K562 (cell line): Measurements from ENCODE around the gene SKAP2. TPM values are rescaled to one million over a fixed set of nuclear protein-coding genes. Genes with fewer than 3 reads are reported as not detected.

Source experiments
- ARID1B ChIP-seq: fragments of 450-650 bp; IDR thresholded peaks from 2 replicates; pipeline ENCODE4 v1.6.1; 2016; ENCODE audit warnings: antibody characterized with exemption, mild to moderate bottlenecking, inconsistent platforms
- ARID3A ChIP-seq: IDR thresholded peaks from 2 replicates; pipeline ENCODE4 v1.6.1; 2012; ENCODE audit warnings: low read depth, low read length, improper control_type of control experiment, borderline replicate concordance
- CEBPB ChIP-seq: fragments of 450-650 bp; IDR thresholded peaks from 2 replicates; pipeline ENCODE4 v1.6.1; 2016; ENCODE audit warnings: missing genetic modification characterization, missing compliant biosample characterization
- CREM ChIP-seq: IDR thresholded peaks from 2 replicates; pipeline ENCODE4 v1.6.1; 2014; ENCODE audit warnings: antibody characterized with exemption, low read depth
- DMBX1 ChIP-seq: fragments of 250-450 bp; sonication (Bioruptor Pico); IDR thresholded peaks from 2 replicates; pipeline ENCODE4 v1.8.0; 2022; ENCODE audit warnings: inconsistent platforms, mild to moderate bottlenecking, moderate library complexity, borderline replicate concordance
- ELF4 ChIP-seq: fragments of 450-650 bp; formaldehyde crosslinking; IDR thresholded peaks from 2 replicates; pipeline ENCODE4 v1.4.0; 2022; ENCODE audit warnings: missing genetic modification characterization
- EP300 ChIP-seq: IDR thresholded peaks from 2 replicates; pipeline ENCODE4 v1.6.1; 2012; ENCODE audit warnings: low read length, improper control_type of control experiment
- JUND ChIP-seq, 2 experiments: IDR thresholded peaks; 2 replicates in 1 of 2; 3 replicates in 1 of 2; pipeline ENCODE4 v1.6.1; 2011; ENCODE audit warnings: borderline replicate concordance in 2 of 2, low read depth in 2 of 2, low read length in 2 of 2, improper control_type of control experiment in 1 of 2, missing biosample characterization in 1 of 2, missing genetic modification characterization in 1 of 2, missing genetic modification reagents in 1 of 2
- KLF16 ChIP-seq: IDR thresholded peaks from 2 replicates; pipeline ENCODE4 v1.6.1; 2016; ENCODE audit warnings: antibody characterized with exemption
- L3MBTL2 ChIP-seq: fragments of 450-650 bp; IDR thresholded peaks from 2 replicates; pipeline ENCODE4 v1.6.1; 2016; ENCODE audit warnings: mild to moderate bottlenecking, moderate library complexity
- MAFK ChIP-seq: IDR thresholded peaks from 2 replicates; pipeline ENCODE4 v1.6.1; 2011; ENCODE audit warnings: low read length, improper control_type of control experiment
- NCOR1 ChIP-seq: fragments of 450-650 bp; IDR thresholded peaks from 2 replicates; pipeline ENCODE4 v1.6.1; 2016; ENCODE audit warnings: mild to moderate bottlenecking, moderate library complexity
- NFE2 ChIP-seq: IDR thresholded peaks from 2 replicates; pipeline ENCODE4 v1.6.1; 2014; ENCODE audit warnings: antibody characterized with exemption, low read depth
- PCBP2 ChIP-seq: fragments of 200-400 bp; formaldehyde crosslinking; IDR thresholded peaks from 2 replicates; pipeline ENCODE4 v1.6.1; 2018; ENCODE audit warnings: low read length, low read depth, mild to moderate bottlenecking, moderate library complexity; ENCODE audit not compliant: poor library complexity, severe bottlenecking
- PHB2 ChIP-seq: fragments of 450-650 bp; IDR thresholded peaks from 2 replicates; pipeline ENCODE4 v1.6.1; 2017; ENCODE audit warnings: low read depth
- RAD51 ChIP-seq: fragments of 450-650 bp; IDR thresholded peaks from 2 replicates; pipeline ENCODE4 v1.7.1; 2016; ENCODE audit warnings: low read depth, mild to moderate bottlenecking, borderline replicate concordance
- SMARCA4 ChIP-seq: fragments of 450-650 bp; IDR thresholded peaks from 2 replicates; pipeline ENCODE4 v1.6.1; 2016
- TAL1 ChIP-seq: fragments of 450-650 bp; IDR thresholded peaks from 2 replicates; pipeline ENCODE4 v1.6.1; 2016; ENCODE audit warnings: mild to moderate bottlenecking
- TFE3 ChIP-seq: fragments of 450-650 bp; formaldehyde crosslinking; IDR thresholded peaks from 2 replicates; pipeline ENCODE4 v1.4.0; 2020; ENCODE audit warnings: mild to moderate bottlenecking, mixed read lengths
- ZEB2 ChIP-seq: fragments of 450-650 bp; IDR thresholded peaks from 2 replicates; pipeline ENCODE4 v1.6.1; 2016
- ZNF217 ChIP-seq: sonication (generic); formaldehyde crosslinking; IDR thresholded peaks from 2 replicates; pipeline ENCODE4 v1.8.0; 2022; ENCODE audit warnings: mild to moderate bottlenecking, missing genetic modification reagents
- polyA plus RNA-seq, 8 experiments: library from polyadenylated mRNA; depleted of rRNA in 4 of 8; stranded (reverse) in 5 of 8; unstranded in 3 of 8; fragments of >200 nt; fragmentation: Nextera tagmentation in 2 of 8; fragmentation: Illumina TruSeq in 1 of 8; extraction: Ambion mirVana in 2 of 8; extraction: Trizol in 1 of 8; gene quantifications; 2 replicates each; pipeline versions ENCODE4 v1.2.1 to v1.2.3, GENCODE V29; 2011 to 2014; ENCODE audit warnings: inconsistent platforms in 1 of 8, missing spikeins in 1 of 8
- total RNA-seq, 7 experiments: library from RNA; depleted of rRNA in 6 of 7; stranded (reverse); fragments of >200 nt in 6 of 7; fragmentation: Illumina TruSeq in 2 of 7; extraction: Trizol in 2 of 7; gene quantifications; 2 replicates each; pipeline versions ENCODE4 v1.2.1 to v1.2.3, GENCODE V29; 2011 to 2021; ENCODE audit warnings: low replicate concordance in 1 of 7
- TF ChIP-seq, protein P1 (sequence below): fragments of 200-800 bp; sonication (Bioruptor generic); IDR thresholded peaks from 2 replicates; pipeline ENCODE4 v1.6.1; 2017; ENCODE audit warnings: missing genetic modification characterization, missing compliant biosample characterization

Gene SKAP2
- total and polyA plus RNA-seq, 9 of the 15 experiments (the other 6 are each of a cell fraction or from before 2014, with no cell fraction given), result 4.2 to 11.7 (median 8.3) TPM

DNA sequence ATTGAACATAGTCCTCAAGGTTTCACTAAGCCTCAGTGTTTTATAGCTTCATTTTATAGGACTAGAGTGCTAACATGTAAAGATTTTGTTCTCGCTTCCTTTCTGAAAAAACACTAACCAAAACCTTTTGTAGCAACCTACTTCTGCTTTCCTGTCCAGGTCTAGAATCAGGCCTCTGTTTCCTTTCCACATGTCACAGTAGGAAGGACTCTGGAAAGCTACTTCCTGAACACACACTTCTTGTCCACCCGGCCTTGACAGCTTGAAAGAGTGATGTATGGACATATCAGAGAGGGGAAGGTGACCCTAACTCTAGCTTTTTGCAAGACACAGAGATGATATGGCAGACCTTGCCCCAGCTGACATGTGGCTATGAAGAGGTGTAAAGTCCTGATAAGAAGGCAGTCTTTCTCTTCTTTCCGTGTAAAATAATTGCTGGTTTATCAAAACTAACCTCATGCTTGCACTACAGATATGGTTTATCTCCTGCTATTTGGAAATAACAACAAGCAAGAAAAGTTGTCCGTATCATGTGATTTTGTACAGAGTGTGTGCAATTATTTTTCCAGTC lies 175.4 kb downstream of the SKAP2 start (continued):
- TF ChIP-seq TFE3 (CRISPR knock-in tag) (peak; percentile 75), L3MBTL2 (peak; percentile 68), TAL1 (peak; percentile 85), PCBP2 (no peak), ZEB2 (0 out of 2 replicates have a peak, but pooled peaks have one; percentile 63), ELF4 (CRISPR knock-in tag) (peak; percentile 94; the same call in 1 of the 2 replicates), KLF16 (peak; percentile 74; the same call in 1 of the 2 replicates), CEBPB (tag) (peak; percentile 67), MAFK (0 out of 2 replicates have a peak, but pooled peaks have one; percentile 15), ZNF217 (CRISPR knock-in tag) (no peak), EP300 (peak; percentile 75), PHB2 (0 out of 2 replicates have a peak, but pooled peaks have one; percentile 31), JUND (IDR thresholded peaks at IDR 0.05; ENCODE audit: borderline replicate concordance, low read depth, low read length) (no peak), JUND (tag; IDR thresholded peaks at IDR 0.05; ENCODE audit: borderline replicate concordance, low read depth, low read length) (peak; percentile 36; the same call in 1 of the 3 replicates), ARID1B (peak; percentile 90), SMARCA4 (peak; percentile 76), CREM (peak; percentile 7; the same call in 1 of the 2 replicates), ARID3A (no peak), NCOR1 (peak; percentile 83), DMBX1 (CRISPR knock-in tag) (0 out of 2 replicates have a peak, but pooled peaks have one; percentile 48), NFE2 (peak; percentile 49; the same call in 1 of the 2 replicates), RAD51 (no peak)
- TF ChIP-seq, protein P1, sequence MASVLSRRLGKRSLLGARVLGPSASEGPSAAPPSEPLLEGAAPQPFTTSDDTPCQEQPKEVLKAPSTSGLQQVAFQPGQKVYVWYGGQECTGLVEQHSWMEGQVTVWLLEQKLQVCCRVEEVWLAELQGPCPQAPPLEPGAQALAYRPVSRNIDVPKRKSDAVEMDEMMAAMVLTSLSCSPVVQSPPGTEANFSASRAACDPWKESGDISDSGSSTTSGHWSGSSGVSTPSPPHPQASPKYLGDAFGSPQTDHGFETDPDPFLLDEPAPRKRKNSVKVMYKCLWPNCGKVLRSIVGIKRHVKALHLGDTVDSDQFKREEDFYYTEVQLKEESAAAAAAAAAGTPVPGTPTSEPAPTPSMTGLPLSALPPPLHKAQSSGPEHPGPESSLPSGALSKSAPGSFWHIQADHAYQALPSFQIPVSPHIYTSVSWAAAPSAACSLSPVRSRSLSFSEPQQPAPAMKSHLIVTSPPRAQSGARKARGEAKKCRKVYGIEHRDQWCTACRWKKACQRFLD (CRISPR knock-in tag), result 0 out of 2 replicates have a peak, but pooled peaks have one; percentile 26
